WTC11 (cell line): ENCODE results near the gene ANO4. TPM values are rescaled to one million over a fixed set of nuclear protein-coding genes. Genes with fewer than 3 reads are reported as not detected.

Experiments used
- ATAC-seq: fragments of 200-7000 bp; cut with Tn5 transposase; 2 replicates; pipeline ENCODE4 v1.10.0; 2021; ENCODE audit warnings: mild to moderate bottlenecking, moderate library complexity
- CTCF ChIA-PET: fragments of 300-600 bp; sonication (Branson Sonifier 250); formaldehyde crosslinking; loops from one replicate; lab custom pipeline; 2021; ENCODE audit warnings: antibody characterized with exemption; lab: Charles Lee
- POLR2A ChIA-PET: fragments of 350-600 bp; sonication (Branson Sonifier 250); formaldehyde crosslinking; loops from one replicate; lab custom pipeline; 2021; ENCODE audit warnings: antibody characterized with exemption; lab: Charles Lee
- DNase-seq: peaks from one replicate; pipeline ENCODE4 v3.0.0; 2021; ENCODE audit warnings: low spot score
- H3K27ac Mint-ChIP-seq: 2 replicates; pipeline ENCODE4 v1.8.0; 2021; ENCODE audit warnings: mixed read lengths
- H3K27me3 Mint-ChIP-seq: 2 replicates; pipeline ENCODE4 v1.8.0; 2021; ENCODE audit warnings: low read depth, mild to moderate bottlenecking, moderate library complexity, mixed read lengths
- H3K36me3 Mint-ChIP-seq: 2 replicates; pipeline ENCODE4 v1.8.0; 2021; ENCODE audit warnings: mixed read lengths
- H3K4me1 Mint-ChIP-seq: 2 replicates; pipeline ENCODE4 v1.8.0; 2022; ENCODE audit warnings: mixed read lengths
- H3K4me3 Mint-ChIP-seq: 2 replicates; pipeline ENCODE4 v1.8.0; 2021; ENCODE audit warnings: mild to moderate bottlenecking, moderate library complexity, mixed read lengths
- H3K9me3 Mint-ChIP-seq: 2 replicates; pipeline ENCODE4 v1.8.0; 2021; ENCODE audit warnings: mixed read lengths
- AFF4 ChIP-seq: sonication (generic); formaldehyde crosslinking; IDR thresholded peaks from 2 replicates; pipeline ENCODE4 v1.8.1; 2023; ENCODE audit warnings: mild to moderate bottlenecking, missing genetic modification reagents, borderline replicate concordance
- ELF4 ChIP-seq: sonication (generic); formaldehyde crosslinking; IDR thresholded peaks from 2 replicates; pipeline ENCODE4 v1.8.1; 2022; ENCODE audit warnings: low read depth, mild to moderate bottlenecking, moderate library complexity, missing genetic modification reagents
- EMX1 ChIP-seq: fragments of 250-450 bp; sonication (Bioruptor Pico); IDR thresholded peaks from 2 replicates; pipeline ENCODE4 v1.8.0; 2021; ENCODE audit warnings: mild to moderate bottlenecking
- ERG ChIP-seq: fragments of 250-450 bp; sonication (Bioruptor Pico); IDR thresholded peaks from 2 replicates; pipeline ENCODE4 v1.8.0; 2021; ENCODE audit warnings: mild to moderate bottlenecking
- HMGA2 ChIP-seq: fragments of 250-450 bp; sonication (Bioruptor Pico); IDR thresholded peaks from 2 replicates; pipeline ENCODE4 v1.4.0; 2021; ENCODE audit warnings: mild to moderate bottlenecking, moderate library complexity
- KAT7 ChIP-seq: sonication (generic); formaldehyde crosslinking; IDR thresholded peaks from 2 replicates; pipeline ENCODE4 v1.8.1; 2023; ENCODE audit warnings: missing genetic modification reagents, mild to moderate bottlenecking, borderline replicate concordance
- MYBL2 ChIP-seq: sonication (generic); formaldehyde crosslinking; IDR thresholded peaks from 2 replicates; pipeline ENCODE4 v1.8.1; 2023; ENCODE audit warnings: mild to moderate bottlenecking, moderate library complexity, missing genetic modification reagents
- SOX15 ChIP-seq: fragments of 250-450 bp; sonication (Bioruptor Pico); IDR thresholded peaks from 2 replicates; pipeline ENCODE4 v1.9.0; 2021; ENCODE audit warnings: mild to moderate bottlenecking
- SP1 ChIP-seq: sonication (generic); formaldehyde crosslinking; conservative IDR thresholded peaks from 2 replicates; pipeline ENCODE4 v1.8.1; 2022; ENCODE audit warnings: missing genetic modification reagents
- TCF7 ChIP-seq: sonication (generic); formaldehyde crosslinking; IDR thresholded peaks from 2 replicates; pipeline ENCODE4 v1.8.0; 2022; ENCODE audit warnings: mild to moderate bottlenecking, low read depth, missing genetic modification reagents, moderate library complexity
- ZNF121 ChIP-seq: sonication (generic); formaldehyde crosslinking; IDR thresholded peaks from 2 replicates; pipeline ENCODE4 v1.8.0; 2023; ENCODE audit warnings: missing genetic modification reagents
- ZNF232 ChIP-seq: sonication (generic); formaldehyde crosslinking; IDR thresholded peaks from 2 replicates; pipeline ENCODE4 v1.8.0; 2022; ENCODE audit warnings: mild to moderate bottlenecking, missing genetic modification reagents
- total RNA-seq: library from RNA; stranded (reverse); gene quantifications from 3 replicates; pipeline ENCODE4 v1.2.3, GENCODE V29; 2021
- TF ChIP-seq, protein P1 (sequence below): sonication (generic); formaldehyde crosslinking; IDR thresholded peaks from 2 replicates; pipeline ENCODE4 v1.8.0; 2022; ENCODE audit warnings: missing genetic modification reagents
- TF ChIP-seq, protein P2 (sequence below): fragments of 250-450 bp; sonication (Bioruptor Pico); conservative IDR thresholded peaks from 2 replicates; pipeline ENCODE4 v1.9.0; 2021; ENCODE audit warnings: mild to moderate bottlenecking
- TF ChIP-seq, protein P3 (sequence below): sonication (generic); formaldehyde crosslinking; IDR thresholded peaks from 2 replicates; pipeline ENCODE4 v1.8.1; 2022; ENCODE audit warnings: mild to moderate bottlenecking, missing genetic modification reagents, moderate library complexity, borderline replicate concordance
- TF ChIP-seq, protein P4 (sequence below): sonication (generic); formaldehyde crosslinking; IDR thresholded peaks from 2 replicates; pipeline ENCODE4 v1.8.0; 2022; ENCODE audit warnings: mild to moderate bottlenecking, missing genetic modification reagents

The ANO4 gene
- total RNA-seq, 1 experiment from 2014 or later = 2.6 TPM

GRCh38 chr12:100900808-100901207 lies 106.2 kb downstream of the ANO4 start (continued):
- TF ChIP-seq, protein P1, sequence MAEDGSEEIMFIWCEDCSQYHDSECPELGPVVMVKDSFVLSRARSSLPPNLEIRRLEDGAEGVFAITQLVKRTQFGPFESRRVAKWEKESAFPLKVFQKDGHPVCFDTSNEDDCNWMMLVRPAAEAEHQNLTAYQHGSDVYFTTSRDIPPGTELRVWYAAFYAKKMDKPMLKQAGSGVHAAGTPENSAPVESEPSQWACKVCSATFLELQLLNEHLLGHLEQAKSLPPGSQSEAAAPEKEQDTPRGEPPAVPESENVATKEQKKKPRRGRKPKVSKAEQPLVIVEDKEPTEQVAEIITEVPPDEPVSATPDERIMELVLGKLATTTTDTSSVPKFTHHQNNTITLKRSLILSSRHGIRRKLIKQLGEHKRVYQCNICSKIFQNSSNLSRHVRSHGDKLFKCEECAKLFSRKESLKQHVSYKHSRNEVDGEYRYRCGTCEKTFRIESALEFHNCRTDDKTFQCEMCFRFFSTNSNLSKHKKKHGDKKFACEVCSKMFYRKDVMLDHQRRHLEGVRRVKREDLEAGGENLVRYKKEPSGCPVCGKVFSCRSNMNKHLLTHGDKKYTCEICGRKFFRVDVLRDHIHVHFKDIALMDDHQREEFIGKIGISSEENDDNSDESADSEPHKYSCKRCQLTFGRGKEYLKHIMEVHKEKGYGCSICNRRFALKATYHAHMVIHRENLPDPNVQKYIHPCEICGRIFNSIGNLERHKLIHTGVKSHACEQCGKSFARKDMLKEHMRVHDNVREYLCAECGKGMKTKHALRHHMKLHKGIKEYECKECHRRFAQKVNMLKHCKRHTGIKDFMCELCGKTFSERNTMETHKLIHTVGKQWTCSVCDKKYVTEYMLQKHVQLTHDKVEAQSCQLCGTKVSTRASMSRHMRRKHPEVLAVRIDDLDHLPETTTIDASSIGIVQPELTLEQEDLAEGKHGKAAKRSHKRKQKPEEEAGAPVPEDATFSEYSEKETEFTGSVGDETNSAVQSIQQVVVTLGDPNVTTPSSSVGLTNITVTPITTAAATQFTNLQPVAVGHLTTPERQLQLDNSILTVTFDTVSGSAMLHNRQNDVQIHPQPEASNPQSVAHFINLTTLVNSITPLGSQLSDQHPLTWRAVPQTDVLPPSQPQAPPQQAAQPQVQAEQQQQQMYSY (CRISPR knock-in tag) = no peak
- TF ChIP-seq, protein P2, sequence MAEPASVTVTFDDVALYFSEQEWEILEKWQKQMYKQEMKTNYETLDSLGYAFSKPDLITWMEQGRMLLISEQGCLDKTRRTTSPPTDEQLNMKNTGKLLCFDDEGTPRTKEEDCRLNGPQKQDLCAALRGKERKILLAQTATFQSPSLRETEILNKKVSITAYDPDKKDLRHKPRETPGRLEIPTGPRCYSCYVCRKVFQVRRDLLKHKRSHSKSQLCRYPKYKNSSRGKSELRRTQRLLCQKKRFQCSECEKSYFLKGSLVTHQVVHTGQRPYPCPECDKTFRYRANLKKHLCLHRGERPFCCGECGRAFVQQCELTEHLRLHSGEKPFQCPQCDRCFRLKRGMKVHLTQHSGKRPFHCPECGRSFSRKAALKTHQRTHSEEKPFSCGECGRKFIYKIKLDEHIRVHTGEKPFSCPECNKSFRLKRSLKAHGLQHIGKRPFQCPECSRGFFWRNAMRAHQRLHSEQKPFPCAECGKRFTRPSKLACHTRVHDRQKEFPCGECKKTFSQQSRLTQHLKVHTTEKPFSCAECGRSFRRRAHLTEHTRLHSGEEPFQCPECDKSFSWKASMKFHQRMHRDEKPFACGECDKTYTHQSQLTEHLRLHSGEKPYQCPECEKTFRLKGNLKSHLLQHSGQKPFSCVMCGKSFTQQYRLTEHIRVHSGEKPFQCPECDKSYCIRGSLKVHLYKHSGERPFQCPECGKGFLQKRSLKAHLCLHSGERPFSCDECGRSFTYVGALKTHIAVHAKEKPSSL (CRISPR knock-in tag) = no peak
- TF ChIP-seq, protein P3, sequence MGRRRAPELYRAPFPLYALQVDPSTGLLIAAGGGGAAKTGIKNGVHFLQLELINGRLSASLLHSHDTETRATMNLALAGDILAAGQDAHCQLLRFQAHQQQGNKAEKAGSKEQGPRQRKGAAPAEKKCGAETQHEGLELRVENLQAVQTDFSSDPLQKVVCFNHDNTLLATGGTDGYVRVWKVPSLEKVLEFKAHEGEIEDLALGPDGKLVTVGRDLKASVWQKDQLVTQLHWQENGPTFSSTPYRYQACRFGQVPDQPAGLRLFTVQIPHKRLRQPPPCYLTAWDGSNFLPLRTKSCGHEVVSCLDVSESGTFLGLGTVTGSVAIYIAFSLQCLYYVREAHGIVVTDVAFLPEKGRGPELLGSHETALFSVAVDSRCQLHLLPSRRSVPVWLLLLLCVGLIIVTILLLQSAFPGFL = no peak
- TF ChIP-seq AFF4 (CRISPR knock-in tag) (no peak), KAT7 (CRISPR knock-in tag) (no peak), EMX1 (CRISPR knock-in tag) (no peak)
- TF ChIP-seq, all 79 proteins: peak for 0

DNA sequence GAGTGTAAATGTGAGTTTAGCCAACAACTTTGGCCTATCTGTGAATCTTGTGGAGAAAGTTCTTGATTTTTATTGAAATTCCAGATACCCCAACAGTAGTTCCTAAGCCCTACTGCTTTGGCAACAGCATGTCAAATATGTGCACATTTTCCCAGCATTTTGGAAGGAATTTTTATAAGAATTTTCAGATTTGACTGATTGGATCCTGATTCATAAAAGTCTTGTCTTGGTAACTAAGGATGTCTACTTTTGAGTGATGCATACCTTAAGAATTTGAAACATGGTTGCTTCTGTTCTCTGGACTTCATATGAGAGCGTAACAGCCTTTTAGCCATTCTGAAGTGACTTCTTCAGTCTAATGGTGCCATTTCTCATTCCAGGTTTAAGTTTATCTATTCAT lies 106.7 kb downstream of the ANO4 start:
- no peak overlapping the region for H3K27ac Mint-ChIP-seq
- no peak overlapping the region for H3K4me3 Mint-ChIP-seq
- ATAC-seq = no peak
- peaks cover 3% of the 10 kb centered on the region; the same call in 1 of the 2 replicates for H3K9me3 Mint-ChIP-seq
- H3K27me3 Mint-ChIP-seq = no peaks in the 10 kb centered on the region
- no peaks in the 10 kb centered on the region for H3K36me3 Mint-ChIP-seq
- H3K4me1 Mint-ChIP-seq = no peaks in the 10 kb centered on the region
- TF ChIP-seq MYBL2 (CRISPR knock-in tag) = no peak
- no peak for TF ChIP-seq TCF7 (CRISPR knock-in tag)
- TF ChIP-seq SOX15 = no peak
- TF ChIP-seq ERG (CRISPR knock-in tag) = no peak
- TF ChIP-seq ELF4 (CRISPR knock-in tag) = no peak
- TF ChIP-seq, protein P4, sequence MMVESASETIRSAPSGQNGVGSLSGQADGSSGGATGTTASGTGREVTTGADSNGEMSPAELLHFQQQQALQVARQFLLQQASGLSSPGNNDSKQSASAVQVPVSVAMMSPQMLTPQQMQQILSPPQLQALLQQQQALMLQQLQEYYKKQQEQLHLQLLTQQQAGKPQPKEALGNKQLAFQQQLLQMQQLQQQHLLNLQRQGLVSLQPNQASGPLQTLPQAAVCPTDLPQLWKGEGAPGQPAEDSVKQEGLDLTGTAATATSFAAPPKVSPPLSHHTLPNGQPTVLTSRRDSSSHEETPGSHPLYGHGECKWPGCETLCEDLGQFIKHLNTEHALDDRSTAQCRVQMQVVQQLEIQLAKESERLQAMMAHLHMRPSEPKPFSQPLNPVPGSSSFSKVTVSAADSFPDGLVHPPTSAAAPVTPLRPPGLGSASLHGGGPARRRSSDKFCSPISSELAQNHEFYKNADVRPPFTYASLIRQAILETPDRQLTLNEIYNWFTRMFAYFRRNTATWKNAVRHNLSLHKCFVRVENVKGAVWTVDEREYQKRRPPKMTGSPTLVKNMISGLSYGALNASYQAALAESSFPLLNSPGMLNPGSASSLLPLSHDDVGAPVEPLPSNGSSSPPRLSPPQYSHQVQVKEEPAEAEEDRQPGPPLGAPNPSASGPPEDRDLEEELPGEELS (CRISPR knock-in tag) = no peak
- no peak for TF ChIP-seq SP1 (CRISPR knock-in tag)
- TF ChIP-seq HMGA2 (CRISPR knock-in tag) = no peak
- no peak for TF ChIP-seq ZNF121
- no peak for TF ChIP-seq ZNF232
- ChIA-PET POLR2A (no interaction called here), CTCF (no interaction called here)
- no peak for DNase-seq
